G401.6 (cell line): ENCODE data around the gene PLXDC1.

Experiments
- FAIRE-seq: peaks from 2 replicates; lab custom pipeline; 2012; peaks lifted over from hg19 to GRCh38; lab: Jason Lieb, UNC

PLXDC1 gene

DNA sequence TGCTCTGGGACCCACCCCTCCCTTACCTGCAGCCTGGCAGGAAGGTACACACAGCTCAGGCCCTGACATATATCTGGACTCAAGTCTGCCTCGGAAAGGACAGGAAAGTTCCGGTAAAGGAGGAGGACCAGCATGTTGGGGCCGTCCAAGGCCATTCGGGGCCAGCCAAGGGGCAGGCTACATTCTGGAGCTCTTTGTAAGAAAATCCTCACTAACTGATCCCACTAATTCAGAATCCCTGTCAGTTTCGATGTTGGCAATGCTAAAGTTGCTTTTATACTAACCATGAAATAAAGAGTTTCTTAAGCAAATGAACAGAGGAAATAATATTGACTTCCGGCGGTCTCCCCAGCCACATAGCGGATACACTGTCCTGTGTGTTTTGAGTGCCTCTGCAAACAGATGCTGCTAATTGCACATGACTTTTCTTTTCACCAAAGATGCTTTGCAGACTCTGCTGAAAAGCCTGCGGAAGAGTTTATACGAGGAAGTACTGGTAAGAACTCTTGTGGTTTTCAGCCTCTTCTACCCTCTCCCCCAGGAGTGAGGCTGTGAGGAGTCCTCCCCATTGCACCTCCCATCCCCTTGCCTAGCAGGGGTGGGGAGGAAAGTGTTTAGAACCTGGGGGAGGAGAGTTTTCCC lies 54.8 kb downstream of the PLXDC1 start:
- no peak for FAIRE-seq

DNA sequence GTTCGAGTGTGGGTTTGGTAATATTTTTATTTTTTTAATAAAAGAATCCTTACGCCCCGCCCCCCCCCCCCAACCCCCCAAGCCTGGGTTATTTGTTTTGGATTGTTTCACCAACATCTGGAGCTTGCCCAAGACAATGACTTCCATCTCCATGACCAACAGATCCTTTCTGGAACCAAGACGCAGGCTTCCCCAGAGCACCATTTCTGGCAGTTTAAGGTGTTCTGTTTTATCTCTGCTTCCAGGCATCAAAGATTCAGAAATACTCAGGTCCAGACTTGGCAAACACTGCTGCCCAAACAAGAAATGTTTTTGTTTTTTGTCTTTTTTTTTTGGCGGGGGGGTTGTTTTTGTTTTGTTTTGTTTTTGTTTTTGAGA lies 56.1 kb downstream of the PLXDC1 start:
- FAIRE-seq = no peak

DNA sequence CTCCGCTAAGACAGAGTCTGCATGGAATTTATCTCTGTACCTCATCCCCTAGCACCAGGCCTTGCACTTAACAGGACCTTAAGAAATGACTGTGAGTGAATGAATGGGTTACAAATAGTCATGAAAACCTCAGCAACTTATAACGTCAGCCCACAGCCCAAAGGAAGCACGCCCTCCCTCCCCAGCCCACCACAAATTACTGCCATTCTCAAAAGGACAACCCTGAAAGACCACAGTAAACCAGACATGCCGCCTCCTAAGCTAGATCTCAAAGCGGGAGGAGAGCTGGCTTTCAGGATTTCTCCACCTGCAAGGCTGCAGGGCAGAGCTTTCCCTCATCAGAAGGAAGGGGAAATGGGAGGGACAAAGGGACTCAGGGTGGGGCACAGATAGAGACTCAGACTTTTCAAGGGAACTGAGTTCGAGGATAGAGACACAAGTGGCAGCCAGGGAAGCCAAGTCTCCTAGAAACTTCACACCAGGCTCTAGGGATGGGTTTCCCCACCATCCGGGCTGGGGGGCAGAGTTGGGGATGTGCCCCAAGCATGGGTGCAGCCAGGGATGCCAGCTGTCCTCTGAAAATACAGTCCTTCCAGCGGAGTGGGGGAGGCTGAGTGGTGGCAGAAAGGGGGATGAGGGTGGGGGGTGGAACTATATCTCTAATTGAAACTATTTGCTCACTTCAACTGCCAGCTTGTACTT lies 56.7 kb downstream of the PLXDC1 start:
- FAIRE-seq = no peak

DNA sequence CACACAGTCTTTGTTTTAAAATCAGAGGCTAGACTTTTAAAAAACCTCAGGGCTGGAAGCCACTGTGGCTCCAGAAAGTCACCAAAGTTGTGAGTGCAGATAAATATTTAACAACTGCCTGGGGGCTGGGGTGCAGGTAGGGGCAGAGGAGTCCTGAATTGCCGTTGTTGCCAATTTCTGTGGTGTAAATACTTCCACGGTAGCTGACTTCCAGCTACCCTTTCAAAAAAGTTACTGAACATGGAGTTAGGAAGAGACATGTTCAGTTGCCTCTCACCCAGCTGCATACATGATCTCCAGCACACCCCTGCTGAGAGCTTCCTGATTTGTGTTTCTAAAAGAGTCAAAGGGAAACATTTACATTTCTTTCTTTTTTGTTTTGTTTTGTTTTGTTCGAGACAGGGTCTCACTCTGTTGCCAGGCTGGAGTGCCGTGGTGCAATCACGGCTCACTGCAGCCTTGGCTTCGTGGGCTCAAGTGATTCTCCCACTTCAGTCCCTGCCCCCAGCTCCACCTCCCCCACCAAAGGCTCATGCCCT lies 58.7 kb downstream of the PLXDC1 start:
- FAIRE-seq = no peak

DNA sequence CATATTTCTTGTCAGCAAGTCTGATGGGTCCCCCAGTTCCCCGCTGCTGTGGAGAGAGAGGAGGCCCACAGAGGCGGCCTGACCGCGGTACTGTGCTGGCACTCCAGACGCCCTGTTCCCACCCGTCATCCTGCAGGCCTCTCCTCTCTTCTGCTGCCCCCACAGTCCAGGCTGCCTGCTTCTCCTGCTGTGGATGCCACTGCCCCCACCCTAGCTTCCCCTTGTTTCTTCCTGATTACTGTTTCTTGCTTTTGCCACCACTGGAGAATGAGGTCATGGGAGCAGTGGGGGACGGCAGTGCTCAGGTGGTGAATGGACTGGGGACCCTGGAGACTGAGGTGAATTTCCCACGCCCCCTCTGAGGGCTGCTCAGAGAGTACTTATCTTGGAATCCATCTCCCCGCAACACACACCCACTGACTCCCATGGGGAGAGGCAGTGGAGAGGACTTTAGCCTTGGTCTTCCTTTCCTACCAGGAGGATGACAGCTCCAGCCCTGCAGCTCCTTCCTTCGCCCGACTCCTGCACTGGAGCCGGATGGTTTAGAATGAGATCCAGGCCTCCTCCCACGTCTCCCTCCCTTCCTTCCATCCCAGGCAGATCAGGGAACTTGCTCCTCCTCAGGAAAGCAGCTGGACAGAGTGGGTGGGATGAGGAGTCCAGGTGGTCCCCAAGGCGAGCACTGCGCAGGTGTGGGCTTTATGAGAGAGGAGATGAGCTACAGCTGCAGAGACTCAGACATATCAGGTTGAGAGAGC lies 60.4 kb downstream of the PLXDC1 start:
- FAIRE-seq = no peak

DNA sequence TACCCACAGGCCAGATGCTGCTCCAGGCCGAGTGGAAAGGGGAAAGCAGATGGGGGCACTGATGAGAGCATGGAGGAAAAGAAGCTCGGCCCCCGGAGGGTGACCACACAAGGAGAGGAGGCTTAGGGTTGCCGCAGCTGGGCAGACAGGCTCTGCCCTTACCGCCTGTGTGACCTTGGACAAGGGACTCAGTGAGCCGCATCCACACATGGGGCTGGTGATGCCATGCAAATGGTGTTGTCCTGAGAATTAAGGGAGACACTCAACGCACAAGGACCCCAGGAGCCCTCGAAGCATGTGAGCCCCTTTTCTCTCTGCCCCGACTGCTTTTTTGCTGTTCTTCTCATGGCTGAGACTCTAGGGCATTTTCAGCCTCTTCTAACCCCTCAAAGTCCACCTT lies 61.0 kb downstream of the PLXDC1 start:
- FAIRE-seq = no peak

DNA sequence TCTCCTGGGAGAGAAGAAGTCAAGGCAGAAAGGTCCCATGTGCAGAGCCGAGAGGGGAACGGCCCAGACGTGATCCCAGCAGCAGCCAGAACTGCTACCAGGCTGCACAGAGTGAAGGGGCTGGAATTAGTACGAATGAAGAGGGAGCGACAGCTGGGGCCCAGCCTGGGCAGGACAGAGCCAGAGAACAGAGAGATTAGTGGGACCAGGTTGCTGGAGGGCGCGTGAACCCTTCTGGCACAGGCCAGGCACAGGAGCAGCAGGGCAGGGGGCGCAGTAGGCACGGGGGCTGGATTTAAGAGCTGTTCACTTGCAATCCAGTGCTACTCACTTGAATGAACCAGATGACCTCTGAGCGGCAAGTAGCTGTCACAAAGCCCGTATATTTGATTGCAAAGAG lies 66.9 kb downstream of the PLXDC1 start:
- FAIRE-seq = no peak

DNA sequence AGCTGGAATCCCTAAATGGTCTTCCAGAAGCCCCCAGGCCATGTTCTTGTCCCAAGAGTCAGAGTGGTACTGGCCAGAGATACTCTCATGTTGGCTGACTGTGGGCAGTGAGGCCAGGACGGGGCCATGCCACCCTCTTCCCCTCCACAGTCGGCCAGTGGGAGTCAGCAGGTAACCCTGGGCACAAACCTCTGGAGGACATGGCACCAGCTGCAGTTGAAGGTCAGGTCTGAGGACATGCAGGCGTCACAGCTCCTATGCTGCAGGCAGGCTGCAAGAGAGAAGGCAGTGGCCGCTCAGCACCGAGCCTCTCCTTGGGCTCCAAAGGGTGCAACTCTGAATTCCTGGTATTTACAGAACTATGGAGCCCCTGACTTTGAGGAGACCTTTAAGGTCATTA lies 68.2 kb downstream of the PLXDC1 start:
- FAIRE-seq = no peak

DNA sequence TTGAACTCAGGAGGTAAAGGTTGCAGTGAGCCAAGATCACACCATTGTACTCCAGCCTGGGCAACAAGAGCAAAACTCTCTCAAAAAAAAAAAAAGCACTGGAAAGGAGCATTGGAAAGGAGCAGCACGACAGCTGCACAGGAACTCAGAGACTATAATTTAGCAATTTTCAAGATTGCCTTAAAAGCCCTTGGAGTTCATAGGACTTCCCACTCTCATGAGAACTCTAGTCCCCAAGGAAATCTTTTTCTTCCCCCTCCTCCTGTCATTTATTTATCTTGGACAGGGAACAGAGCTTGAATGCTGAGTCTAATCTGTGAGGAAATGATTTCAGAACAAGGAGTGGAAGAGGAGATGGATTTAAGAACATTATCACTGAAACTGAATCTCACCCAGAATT lies 69.0 kb downstream of the PLXDC1 start:
- no peak for FAIRE-seq

DNA sequence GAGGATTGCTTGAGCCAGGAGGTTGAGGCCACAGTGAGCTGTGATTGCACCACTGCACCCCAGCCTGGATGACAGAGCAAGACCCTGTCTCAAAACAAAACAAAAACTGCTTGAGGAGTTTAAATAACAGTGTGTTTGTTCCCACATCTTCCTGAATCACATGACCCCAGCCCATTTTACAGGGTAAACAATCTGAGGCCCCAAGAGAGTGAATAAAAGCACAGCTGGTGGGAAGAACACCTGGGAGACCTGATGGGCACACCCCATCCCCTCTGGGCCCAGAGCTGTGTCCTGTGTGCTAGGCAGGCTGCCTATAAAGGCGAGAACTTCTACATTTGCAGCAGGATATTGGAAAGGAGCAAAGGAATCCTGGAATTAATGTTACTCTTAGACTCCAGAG lies 69.6 kb downstream of the PLXDC1 start:
- FAIRE-seq = no peak

DNA sequence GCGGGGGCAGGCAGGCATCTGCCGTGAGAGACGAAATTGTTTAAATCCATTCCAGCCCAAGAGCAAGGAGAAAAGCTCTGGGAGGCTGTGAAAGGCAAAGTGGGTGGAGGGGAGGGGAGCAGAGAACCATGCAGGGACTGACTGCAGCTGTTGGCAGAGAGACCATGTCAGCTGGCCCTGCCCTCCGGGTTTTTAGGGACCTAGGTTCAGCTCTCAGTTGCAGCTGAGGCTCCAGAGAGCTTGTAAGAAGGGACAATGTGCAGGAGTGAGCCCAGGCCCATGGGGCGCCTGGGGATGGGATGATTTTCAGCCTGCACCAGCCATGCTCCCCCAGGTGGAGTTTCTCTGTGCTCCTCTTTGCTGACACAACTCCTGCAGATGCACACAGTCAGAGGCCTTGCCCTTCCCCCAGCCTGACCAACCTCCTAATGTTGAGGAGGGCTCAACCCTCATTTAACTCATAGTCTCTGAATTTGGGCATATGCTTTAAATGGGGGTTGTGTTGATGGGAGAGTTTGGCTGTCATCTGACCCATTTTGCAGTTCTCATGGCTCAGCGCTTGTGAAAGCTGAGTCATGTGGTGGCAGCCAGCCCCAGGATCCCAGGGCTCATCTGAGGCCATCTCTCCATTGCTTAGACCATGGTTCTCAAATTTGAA lies 70.9 kb downstream of the PLXDC1 start:
- FAIRE-seq = no peak

DNA sequence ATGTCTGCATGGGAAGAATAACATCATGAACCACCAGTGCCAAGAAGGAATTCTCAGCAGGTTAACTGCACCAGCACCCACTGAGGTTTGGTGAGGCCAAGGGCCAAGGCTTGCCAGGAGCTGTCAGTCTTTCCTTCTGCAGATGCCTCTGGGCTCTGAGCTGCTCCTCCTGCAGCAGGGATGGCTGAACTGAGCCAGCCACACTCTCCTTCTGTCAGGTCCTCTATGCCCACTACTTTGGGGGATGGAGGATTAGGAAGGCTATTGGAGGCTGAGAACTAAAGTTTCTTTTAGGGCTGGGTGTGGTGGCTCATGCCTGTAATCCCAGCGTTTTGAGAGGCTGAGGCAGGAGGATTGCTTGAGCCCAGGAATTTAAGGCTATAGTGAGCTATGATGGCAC lies 71.6 kb downstream of the PLXDC1 start:
- no peak for FAIRE-seq

DNA sequence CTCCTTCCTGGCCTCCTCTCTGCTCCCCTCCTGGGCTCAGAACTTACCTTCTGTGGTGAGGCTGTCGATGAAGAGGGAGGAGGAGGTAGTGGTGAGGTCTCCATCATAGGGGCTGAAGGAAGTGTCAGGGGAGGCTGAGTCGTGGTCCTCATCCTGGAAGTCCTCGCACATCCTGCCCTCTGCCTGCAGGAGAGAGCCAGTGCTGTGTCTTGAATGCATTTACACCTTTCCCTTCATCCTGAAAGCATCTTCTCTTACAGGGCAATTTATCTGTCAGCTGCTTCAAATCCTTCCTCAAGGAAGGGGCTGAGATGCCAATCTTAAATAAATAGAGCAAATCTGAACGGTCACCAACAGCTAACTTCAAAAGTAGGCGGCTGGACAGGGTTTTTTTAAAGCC lies 73.6 kb downstream of the PLXDC1 start:
- no peak for FAIRE-seq

DNA sequence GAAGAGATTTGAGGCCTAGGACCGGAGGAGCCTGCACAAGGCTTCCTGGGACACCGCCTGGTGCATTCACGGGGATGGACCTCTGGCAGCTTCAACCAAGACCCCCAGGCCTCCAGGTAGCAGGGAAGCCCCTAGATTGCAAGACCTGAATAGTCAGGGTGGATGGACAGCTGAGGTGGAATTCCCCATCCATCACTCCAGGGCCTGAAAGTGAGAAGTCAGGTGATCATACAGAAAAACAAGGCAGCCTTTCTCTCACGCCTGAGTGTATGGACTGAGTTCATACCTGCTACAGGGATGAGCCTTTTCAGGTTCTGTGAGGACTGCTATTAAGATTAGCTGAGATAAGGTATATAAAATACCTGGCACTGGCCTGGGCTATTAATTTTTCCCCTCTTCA lies 74.2 kb downstream of the PLXDC1 start:
- FAIRE-seq = no peak

DNA sequence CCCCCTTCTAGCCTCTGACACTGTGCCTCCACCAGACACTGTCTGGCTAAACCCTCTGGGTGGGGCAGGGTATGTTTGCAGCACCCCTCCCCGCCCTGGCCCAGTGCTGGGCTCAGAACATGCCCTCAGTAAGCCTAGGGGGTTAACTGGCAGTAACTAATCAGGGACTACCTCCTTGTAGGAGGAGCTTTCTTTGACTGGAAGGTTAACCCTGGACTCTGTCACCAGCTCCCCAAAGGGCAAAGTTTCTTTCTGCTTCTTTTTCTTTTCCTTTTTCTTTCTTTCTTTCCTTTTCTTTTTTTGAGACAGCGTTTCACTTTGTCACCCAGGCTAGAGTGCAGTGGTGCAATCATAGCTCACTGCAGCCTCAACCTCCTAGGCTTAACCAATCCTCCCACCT lies 76.8 kb downstream of the PLXDC1 start:
- no peak for FAIRE-seq

DNA sequence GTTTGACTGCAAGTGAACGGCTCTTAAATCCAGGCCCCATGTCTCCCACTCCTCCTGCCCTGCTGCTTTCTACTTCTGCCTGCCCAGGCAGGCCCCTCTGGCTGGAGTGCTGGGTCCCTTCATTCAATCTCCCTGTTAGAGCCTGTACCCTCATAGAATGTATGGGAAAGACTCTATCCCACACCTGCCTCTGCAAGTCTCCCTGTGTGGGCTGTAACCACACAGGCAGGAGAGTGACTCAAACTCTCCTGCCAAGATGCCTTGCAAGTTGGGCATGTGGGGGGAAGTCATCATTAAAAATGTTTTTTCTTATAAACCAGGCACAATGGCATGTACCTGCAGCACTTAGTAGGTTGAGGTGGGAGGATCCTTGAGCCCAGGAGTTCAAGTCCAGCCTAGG lies 77.5 kb downstream of the PLXDC1 start:
- no peak for FAIRE-seq

DNA sequence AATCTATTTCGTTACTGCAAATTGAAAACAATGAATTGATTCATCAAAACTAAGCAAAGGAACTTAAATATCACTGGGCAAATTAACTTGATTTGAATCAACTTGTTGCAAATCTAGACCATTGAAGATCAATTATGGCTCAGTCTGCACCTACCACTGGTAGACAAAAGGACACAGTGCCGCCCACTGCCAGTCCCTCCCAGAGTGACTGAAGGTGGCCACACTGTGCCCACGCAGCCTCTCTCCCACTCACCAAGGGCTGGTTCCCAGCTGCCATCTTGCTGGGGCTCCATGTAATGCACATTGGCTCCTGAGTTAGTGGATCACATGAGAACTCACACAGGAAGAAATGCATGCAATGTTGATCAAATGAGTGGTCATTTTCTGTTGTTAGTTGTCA lies 78.1 kb downstream of the PLXDC1 start:
- FAIRE-seq = no peak

DNA sequence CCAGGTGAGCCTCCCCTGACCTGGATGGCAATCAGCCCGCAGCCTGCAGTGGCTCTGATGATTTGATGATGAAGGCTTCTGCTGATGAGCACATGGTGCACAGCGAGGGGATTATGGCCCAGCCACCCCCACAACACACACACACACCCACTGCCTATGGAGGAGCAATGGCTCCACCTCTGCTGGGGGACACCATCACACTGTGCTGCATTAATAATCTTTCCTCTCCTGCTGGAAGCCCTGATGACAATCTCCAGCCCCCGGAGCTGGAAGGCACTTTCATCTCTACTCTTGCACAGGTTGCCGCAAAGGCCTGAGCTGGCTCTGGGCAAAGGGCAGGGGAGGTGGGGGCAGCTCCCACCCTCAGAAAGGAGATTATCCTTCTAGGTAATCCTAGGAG lies 79.9 kb downstream of the PLXDC1 start:
- FAIRE-seq = no peak

DNA sequence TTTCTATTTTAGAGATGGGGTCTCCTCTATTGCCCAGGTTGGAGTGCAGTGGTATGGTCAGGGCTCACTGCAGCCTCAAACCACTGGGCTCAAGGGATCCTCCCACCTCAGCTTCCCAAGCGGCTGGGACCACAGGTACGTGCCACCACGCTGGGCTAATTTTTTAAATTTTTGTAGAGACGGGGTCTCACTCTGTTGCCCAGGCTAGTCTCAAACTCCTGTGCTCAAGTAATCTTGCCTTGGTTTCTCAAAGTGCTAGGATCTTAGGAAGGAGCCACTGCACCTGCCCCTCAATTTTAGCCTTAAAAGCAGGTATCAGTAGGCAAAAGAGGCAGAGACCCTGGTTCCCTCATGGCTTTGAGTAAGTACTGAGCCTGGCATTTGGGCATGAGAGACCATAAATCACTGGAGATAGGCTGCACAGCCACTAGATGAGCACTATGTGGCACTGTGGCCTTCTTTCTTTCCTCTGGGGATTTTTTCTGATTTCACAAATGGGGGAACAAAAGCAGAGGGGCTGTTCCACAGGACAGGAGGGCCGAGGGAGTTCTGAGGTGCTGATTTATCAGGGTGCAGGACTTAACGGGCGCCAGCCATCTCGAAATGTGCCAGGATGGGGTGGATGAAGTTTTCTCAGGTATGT lies 82.2 kb downstream of the PLXDC1 start:
- no peak for FAIRE-seq

DNA sequence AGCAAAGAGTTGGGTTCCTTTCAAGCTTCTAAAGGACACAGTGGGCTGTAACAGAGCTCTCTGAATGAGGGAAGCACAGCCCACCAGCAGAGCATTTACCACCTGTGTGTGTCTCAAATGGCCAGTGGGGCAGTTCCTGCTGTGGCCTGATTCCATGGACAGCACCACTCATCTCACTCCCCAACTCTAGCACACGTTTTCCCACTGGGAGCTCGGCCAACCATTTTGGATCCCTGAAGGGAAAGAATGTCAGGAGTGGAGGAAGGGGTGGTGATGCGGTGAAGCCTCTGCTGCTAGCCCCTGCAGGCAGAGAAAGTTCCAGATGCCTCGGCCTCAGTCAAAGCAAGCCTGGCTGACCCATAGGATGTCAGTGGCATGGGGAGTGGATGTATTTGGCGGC lies 86.6 kb downstream of the PLXDC1 start:
- no peak for FAIRE-seq

DNA sequence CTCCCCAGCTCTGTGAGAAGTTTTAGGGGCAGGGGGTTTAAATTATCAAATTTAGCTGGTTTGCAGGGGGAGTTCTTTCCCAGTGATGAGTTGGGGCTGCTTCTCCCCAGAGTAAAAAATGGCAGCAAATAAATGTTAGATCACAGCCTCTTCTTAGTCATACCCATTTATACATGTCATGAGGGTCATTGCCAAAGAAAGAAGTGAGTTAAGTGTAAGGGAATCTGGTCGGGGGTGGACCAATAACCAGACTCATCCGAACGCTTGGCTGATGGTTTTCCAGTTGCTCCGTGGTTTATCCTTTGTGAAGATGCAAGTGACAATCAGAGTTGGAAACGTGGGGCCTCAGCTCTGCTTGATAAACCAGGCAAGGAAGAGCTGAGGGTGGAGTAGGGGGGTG lies 87.1 kb downstream of the PLXDC1 start:
- no peak for FAIRE-seq

DNA sequence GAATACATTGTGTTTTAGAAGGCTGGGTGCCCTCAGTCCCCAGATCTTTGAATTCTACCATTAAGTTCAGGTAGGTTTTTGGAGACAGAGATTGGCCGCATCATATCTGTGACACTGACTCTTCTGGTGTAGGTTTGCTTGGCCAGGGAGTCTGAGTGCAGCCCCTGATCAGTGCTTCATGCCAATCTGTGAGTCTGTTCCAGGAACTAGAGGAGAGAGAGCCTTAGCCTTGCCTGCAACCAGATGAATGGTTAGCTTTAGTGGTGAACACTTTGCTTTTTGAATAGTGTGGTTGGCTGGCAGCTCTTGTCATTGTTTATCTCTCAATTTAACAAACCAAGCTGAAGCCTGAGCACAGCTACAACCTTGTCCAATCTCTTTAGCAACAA lies 87.8 kb downstream of the PLXDC1 start:
- FAIRE-seq = no peak
